Gastroesophageal sphincter (tissue), 3 donors: ENCODE measurements around the gene MGRN1.

Source experiments
- CTCF ChIP-seq, 4 experiments: fragments of 200-600 bp in 2 of 4; fragments of 450-650 bp in 2 of 4; sonication (generic) in 1 of 4; IDR thresholded peaks; one replicate each; pipeline ENCODE4 v1.5.1; 2017 to 2019; ENCODE audit warnings: antibody characterized with exemption in 4 of 4, mild to moderate bottlenecking in 2 of 4, moderate library complexity in 2 of 4
- EP300 ChIP-seq: sonication (generic); formaldehyde crosslinking; IDR thresholded peaks from one replicate; pipeline ENCODE4 v1.6.1; 2017; ENCODE audit warnings: antibody characterized with exemption, mild to moderate bottlenecking
- POLR2AphosphoS5 ChIP-seq: sonication (generic); formaldehyde crosslinking; IDR thresholded peaks from one replicate; pipeline ENCODE4 v1.6.1; 2017; ENCODE audit warnings: antibody characterized with exemption

- TF ChIP-seq CTCF (IDR thresholded peaks at IDR 0.05) (no peak), POLR2AphosphoS5 (no peak), EP300 (no peak)
Observed at GRCh38 chr16:4682084-4682591, 57.5 kb downstream of the MGRN1 start.
